IPS-NIHi7 (cell line): Measurements from ENCODE around the gene SEC11A.

ENCODE experiments used
- DNase-seq: peaks from one replicate; pipeline ENCODE4 v3.0.0; 2012; ENCODE audit warnings: mixed read lengths; ENCODE audit errors: extremely low spot score

SEC11A gene

GRCh38 chr15:84681831-84682230 is 34.1 kb downstream of the SEC11A start:
- no peak for DNase-seq

GRCh38 chr15:84671211-84671610 is 44.7 kb downstream of the SEC11A start:
- no peak for DNase-seq

- no peak for DNase-seq
These were observed 46.2 kb downstream of the SEC11A start for GRCh38 chr15:84669726-84670125.

- no peak for DNase-seq
These were observed 47.5 kb downstream of the SEC11A start for GRCh38 chr15:84668221-84668982.

- no peak for DNase-seq
These were observed 49.6 kb downstream of the SEC11A start for GRCh38 chr15:84666373-84666772.

GRCh38 chr15:84661001-84661400 is 54.9 kb downstream of the SEC11A start:
- no peak for DNase-seq

- no peak for DNase-seq
These were observed 55.8 kb downstream of the SEC11A start for GRCh38 chr15:84659904-84660781.

- DNase-seq = no peak
These were observed 57.0 kb downstream of the SEC11A start for GRCh38 chr15:84658788-84659411.

- DNase-seq = peak; percentile 96
These were observed 57.7 kb downstream of the SEC11A start, which contains the start of gene NMB for GRCh38 chr15:84658080-84658787. Gene NMB (minus strand): TSS chr15:84658199. CDS start chr15:84658152, 47 bp downstream.

GRCh38 chr15:84657748-84658079 is 58.2 kb downstream of the SEC11A start:
- DNase-seq = no peak

GRCh38 chr15:84656972-84657371 is 59.0 kb downstream of the SEC11A start:
- DNase-seq = no peak

- peak; percentile 79 for DNase-seq
These were observed 61.1 kb downstream of the SEC11A start for GRCh38 chr15:84654689-84655453.

- peak; percentile 93 for DNase-seq
These were observed 61.8 kb downstream of the SEC11A start, which contains the start of gene WDR73 for GRCh38 chr15:84653910-84654688. Gene WDR73 (minus strand): TSS chr15:84654283. CDS start chr15:84654274, 9 bp downstream.

- no peak for DNase-seq
These were observed 62.4 kb downstream of the SEC11A start for GRCh38 chr15:84653584-84653909.

GRCh38 chr15:84649706-84650105 is 66.2 kb downstream of the SEC11A start:
- no peak for DNase-seq

GRCh38 chr15:84648539-84648938 is 67.4 kb downstream of the SEC11A start:
- no peak for DNase-seq

- no peak for DNase-seq
These were observed 68.2 kb downstream of the SEC11A start for GRCh38 chr15:84647726-84648125.

GRCh38 chr15:84645997-84646396 is 69.9 kb downstream of the SEC11A start:
- no peak for DNase-seq

GRCh38 chr15:84645496-84645895 is 70.4 kb downstream of the SEC11A start:
- DNase-seq = no peak

GRCh38 chr15:84643838-84644237 is 72.1 kb downstream of the SEC11A start:
- DNase-seq = no peak
